ENCODE data around the gene PPP6R1. TPM values are rescaled to one million over a fixed set of nuclear protein-coding genes. Genes with fewer than 3 reads are reported as not detected.

Gene PPP6R1
- total RNA-seq, 1 donor from 2014 or later = 11.0 TPM

DNA sequence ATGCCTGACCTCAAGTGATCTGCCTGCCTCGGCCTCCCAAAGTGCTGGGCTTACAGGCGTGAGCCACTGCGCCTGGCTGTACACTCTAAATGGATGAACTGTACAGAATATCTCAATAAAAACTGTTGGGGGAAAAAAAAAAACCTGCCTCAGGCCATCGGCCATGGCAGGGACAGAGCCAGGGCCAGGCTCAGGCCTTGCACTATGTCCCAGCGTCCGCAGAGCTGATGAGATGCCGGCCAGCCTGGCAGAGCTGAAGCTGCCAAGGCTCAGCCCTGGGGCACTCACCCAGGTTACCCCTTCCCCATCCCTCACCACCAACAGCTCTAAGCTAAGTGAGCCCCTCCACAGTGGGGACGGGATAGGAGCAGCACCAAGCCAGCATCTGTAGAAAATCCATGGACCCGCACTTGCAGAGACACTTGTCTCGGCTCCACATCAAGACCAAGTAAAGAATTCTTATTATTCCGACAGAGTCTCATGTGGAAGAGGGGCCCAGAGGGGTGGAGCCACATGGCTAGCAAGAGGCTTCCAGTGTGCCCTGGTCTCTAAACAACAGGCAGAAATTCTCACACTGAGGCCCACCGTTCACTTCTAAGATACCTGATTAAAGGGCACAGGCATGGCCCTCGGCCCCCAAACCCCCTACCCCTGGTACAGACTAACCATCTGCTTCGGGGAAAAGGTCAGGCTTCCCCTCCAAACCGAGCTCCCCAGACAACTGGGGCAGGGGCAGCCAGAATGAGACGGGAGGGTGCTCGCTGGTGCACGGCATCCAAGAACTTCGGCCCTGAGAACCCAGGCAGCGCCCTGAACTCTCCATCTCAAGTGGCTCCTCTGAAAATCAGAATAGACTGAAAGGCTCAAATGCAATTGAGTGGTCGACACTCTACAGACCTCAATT lies 5.8 kb downstream of the PPP6R1 start:
- H3K4me1 ChIP-seq (ENCODE audit: control insufficient read depth in 3 of 3, insufficient read depth in 3 of 3, low read length in 3 of 3) = peaks cover 55 to 75% (median 58%) of the 10 kb centered on the region in 3 donors
- peaks cover 0 to 5% (median 4%) of the 10 kb centered on the region in 3 donors for H3K36me3 ChIP-seq (ENCODE audit: control insufficient read depth in 3 of 3, insufficient read depth in 3 of 3, low read length in 3 of 3)
- no peak overlapping the region for H3K9ac ChIP-seq (ENCODE audit: low read depth in 1 of 3, low read length in 3 of 3)
- no peaks in the 10 kb centered on the region for H3K27me3 ChIP-seq (ENCODE audit: control insufficient read depth in 3 of 3, insufficient read depth in 3 of 3, low read length in 3 of 3)
- no peak overlapping the region for H3K4me3 ChIP-seq (ENCODE audit: low read length in 3 of 3)
- no peaks in the 10 kb centered on the region for H3K9me3 ChIP-seq (ENCODE audit: control insufficient read depth in 3 of 3, low read length in 3 of 3)
- no peak overlapping the region for H3K27ac ChIP-seq (ENCODE audit: low read depth, low read length)

DNA sequence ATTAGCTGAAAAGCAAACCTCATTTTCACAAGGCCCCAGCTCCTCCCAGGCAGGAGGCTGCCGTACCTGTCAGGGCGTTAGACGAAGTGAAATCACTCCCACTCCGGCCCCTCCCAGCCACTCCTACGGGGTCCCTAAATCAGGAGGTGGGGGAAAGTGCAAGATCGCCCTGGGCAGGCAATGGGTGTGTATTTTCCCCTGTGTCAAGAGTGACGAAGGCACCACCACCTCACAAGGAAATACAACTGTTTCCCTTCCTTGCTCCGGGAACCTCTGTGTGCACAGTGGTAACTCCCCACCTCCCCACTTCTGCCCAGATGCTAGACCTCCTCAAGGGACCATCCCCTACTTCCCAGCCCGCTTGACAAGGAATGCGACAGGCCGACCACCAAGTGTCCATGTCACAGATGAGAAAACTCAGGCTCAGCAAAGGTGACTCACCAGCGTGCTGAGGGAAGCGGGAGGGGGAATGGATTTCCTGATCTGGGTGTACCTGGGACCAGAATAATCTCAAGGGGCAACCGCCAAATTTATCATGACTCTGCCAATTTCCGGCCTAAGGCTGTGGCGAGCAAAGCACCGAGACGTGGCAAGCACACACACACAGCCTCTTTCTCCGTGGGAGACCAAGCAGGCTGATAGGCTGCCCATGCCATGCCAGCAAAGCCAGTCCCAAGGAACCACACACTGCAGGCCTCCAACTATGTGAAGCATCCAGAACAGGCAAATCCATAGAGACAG lies 7.3 kb downstream of the PPP6R1 start:
- Histone ChIP-seq H3K27me3 (ENCODE audit: control insufficient read depth in 3 of 3, insufficient read depth in 3 of 3, low read length in 3 of 3) (no peaks in the 10 kb centered on the region), H3K27ac (ENCODE audit: low read depth, low read length) (no peak overlapping the region), H3K9ac (ENCODE audit: low read depth in 1 of 3, low read length in 3 of 3) (no peak overlapping the region), H3K4me1 (ENCODE audit: control insufficient read depth in 3 of 3, insufficient read depth in 3 of 3, low read length in 3 of 3) (peaks cover 41 to 65% (median 43%) of the 10 kb centered on the region in 3 donors), H3K4me3 (ENCODE audit: low read length in 3 of 3) (no peak overlapping the region), H3K9me3 (ENCODE audit: control insufficient read depth in 3 of 3, low read length in 3 of 3) (no peaks in the 10 kb centered on the region), H3K36me3 (ENCODE audit: control insufficient read depth in 3 of 3, insufficient read depth in 3 of 3, low read length in 3 of 3) (peaks cover 0 to 9% (median 8%) of the 10 kb centered on the region in 3 donors)

DNA sequence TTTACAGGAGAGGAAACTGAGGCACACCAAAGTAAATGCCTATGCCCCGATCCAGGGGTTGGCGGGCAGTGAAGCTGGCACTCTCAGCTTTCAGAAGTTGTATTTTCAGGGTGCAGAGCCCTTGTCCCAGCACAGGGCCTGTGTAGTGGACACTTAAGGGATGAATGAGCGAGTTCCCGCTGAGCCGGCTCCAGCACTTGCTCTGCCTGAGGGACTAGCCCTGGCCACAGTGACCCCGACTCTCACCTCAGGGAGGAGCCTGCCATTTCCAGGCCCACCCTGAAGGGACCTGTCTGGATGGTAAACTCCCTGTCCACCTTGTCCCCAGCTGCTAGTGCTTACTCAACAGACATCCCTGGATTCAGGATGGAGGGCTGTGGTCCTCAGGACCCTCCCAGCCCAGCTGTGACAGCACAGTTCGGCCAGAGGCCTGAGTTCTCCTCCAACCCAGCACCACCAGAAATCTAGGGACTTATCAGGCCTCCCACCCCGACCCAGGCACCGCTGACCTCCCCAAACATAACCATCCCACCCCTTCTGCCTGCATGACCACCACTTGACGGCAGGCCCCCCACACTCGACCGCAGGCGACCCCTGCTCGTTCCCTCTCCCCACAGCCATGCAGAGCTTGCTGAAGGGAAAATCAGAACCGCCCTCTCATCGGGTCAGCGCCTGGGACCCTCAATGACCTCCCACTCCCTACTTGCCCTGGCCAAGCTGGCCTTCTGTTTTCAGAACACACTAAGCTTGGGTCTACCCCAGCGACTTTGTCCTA lies 8.4 kb downstream of the PPP6R1 start:
- Histone ChIP-seq H3K36me3 (ENCODE audit: control insufficient read depth in 3 of 3, insufficient read depth in 3 of 3, low read length in 3 of 3) (peaks cover under 1 to 17% (median 13%) of the 10 kb centered on the region in 3 donors), H3K27ac (ENCODE audit: low read depth, low read length) (no peak overlapping the region), H3K27me3 (ENCODE audit: control insufficient read depth in 3 of 3, insufficient read depth in 3 of 3, low read length in 3 of 3) (no peaks in the 10 kb centered on the region), H3K4me1 (ENCODE audit: control insufficient read depth in 3 of 3, insufficient read depth in 3 of 3, low read length in 3 of 3) (peaks cover 30 to 54% (median 33%) of the 10 kb centered on the region in 3 donors), H3K9me3 (ENCODE audit: control insufficient read depth in 3 of 3, low read length in 3 of 3) (no peaks in the 10 kb centered on the region), H3K4me3 (ENCODE audit: low read length in 3 of 3) (no peak overlapping the region), H3K9ac (ENCODE audit: low read depth in 1 of 3, low read length in 3 of 3) (no peak overlapping the region)

DNA sequence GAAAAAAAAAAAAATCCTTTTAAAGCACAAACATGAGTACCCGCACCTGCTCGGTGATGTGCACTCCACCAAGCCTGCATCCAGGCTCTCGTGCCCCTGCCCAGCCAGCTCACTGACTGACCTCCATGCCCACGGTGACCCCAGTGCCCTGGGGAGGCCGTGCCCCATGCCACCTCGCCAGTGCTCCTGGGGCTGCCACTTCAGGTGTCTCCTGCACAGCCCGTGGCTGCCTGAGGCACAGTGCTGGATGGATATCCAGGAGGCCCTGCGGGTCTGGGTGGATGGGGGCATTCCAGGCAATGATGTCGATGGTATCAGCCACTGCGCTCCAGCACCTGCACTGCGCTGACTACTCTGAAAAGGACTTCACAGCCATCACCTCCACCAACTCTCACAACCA lies 9.0 kb downstream of the PPP6R1 start:
- no peaks in the 10 kb centered on the region for H3K27me3 ChIP-seq (ENCODE audit: control insufficient read depth in 3 of 3, insufficient read depth in 3 of 3, low read length in 3 of 3)
- peaks cover 26 to 48% (median 27%) of the 10 kb centered on the region in 3 donors for H3K4me1 ChIP-seq (ENCODE audit: control insufficient read depth in 3 of 3, insufficient read depth in 3 of 3, low read length in 3 of 3)
- no peak overlapping the region for H3K27ac ChIP-seq (ENCODE audit: low read depth, low read length)

DNA sequence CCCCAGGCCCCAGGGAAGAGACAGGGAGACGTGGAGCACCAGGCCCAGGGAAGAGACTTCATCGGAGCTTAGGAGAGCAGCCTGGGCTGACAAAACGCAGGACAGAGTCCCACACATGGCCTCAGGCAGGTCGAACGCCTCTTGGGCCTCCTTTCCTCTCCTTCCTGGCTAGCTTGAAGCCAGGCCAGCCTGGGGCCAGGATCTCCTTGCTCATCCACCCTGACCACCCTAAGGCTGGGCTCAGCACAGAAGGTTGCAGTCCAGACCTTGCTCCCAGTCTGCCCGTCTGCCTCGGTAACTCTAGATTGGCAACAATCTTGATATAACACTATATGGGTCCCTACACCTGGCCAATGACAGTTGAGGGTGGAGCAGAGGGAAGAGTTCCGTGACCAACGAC lies 10.1 kb downstream of the PPP6R1 start:
- no peaks in the 10 kb centered on the region for H3K9me3 ChIP-seq (ENCODE audit: control insufficient read depth in 3 of 3, low read length in 3 of 3)
- H3K9ac ChIP-seq (ENCODE audit: low read depth in 1 of 3, low read length in 3 of 3) = peak overlapping the region in 1 of 3 donors; percentile 23
- peaks cover 16 to 36% (median 17%) of the 10 kb centered on the region in 3 donors for H3K4me1 ChIP-seq (ENCODE audit: control insufficient read depth in 3 of 3, insufficient read depth in 3 of 3, low read length in 3 of 3)
- H3K27me3 ChIP-seq (ENCODE audit: control insufficient read depth in 3 of 3, insufficient read depth in 3 of 3, low read length in 3 of 3) = no peaks in the 10 kb centered on the region
- H3K27ac ChIP-seq (ENCODE audit: low read depth, low read length) = no peak overlapping the region
- peaks cover 18 to 33% (median 29%) of the 10 kb centered on the region in 3 donors for H3K36me3 ChIP-seq (ENCODE audit: control insufficient read depth in 3 of 3, insufficient read depth in 3 of 3, low read length in 3 of 3)
- no peak overlapping the region for H3K4me3 ChIP-seq (ENCODE audit: low read length in 3 of 3)

More for the DNA sequence above, 9.0 kb downstream of the PPP6R1 start:
- Histone ChIP-seq H3K36me3 (ENCODE audit: control insufficient read depth in 3 of 3, insufficient read depth in 3 of 3, low read length in 3 of 3) (peaks cover 7 to 23% (median 18%) of the 10 kb centered on the region in 3 donors), H3K4me3 (ENCODE audit: low read length in 3 of 3) (peak overlapping the region in 1 of 3 donors; percentile 13), H3K9ac (ENCODE audit: low read depth in 1 of 3, low read length in 3 of 3) (no peak overlapping the region), H3K9me3 (ENCODE audit: control insufficient read depth in 3 of 3, low read length in 3 of 3) (no peaks in the 10 kb centered on the region)

DNA sequence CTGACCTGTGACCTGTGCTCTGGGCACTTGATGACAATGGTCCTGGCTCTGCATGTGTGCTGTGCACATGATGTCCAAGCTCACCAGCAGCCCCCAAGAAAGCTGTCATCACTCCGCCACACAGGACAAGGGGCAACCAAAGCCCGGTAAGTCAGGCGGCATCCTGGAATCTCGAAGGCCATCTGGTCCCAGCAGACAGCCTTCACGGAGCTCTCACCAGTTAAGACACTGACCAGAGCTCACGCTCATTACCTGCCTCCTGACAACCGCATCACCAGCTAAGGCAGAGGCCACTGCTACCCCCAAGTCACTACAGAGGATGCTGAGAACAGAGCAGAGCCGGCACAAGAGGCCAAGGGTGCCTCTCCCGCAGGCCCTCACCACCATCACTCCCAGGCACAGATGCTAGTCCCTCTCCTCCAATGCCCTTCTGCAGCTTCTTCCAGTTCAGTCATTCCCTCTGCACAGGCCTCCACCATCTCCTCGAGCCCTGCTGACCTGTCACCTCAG lies 10.6 kb downstream of the PPP6R1 start:
- Histone ChIP-seq H3K9me3 (ENCODE audit: control insufficient read depth in 3 of 3, low read length in 3 of 3) (no peaks in the 10 kb centered on the region), H3K9ac (ENCODE audit: low read depth in 1 of 3, low read length in 3 of 3) (peak overlapping the region in 1 of 3 donors; percentile 23), H3K27me3 (ENCODE audit: control insufficient read depth in 3 of 3, insufficient read depth in 3 of 3, low read length in 3 of 3) (no peaks in the 10 kb centered on the region), H3K4me1 (ENCODE audit: control insufficient read depth in 3 of 3, insufficient read depth in 3 of 3, low read length in 3 of 3) (peaks cover 16 to 34% (median 17%) of the 10 kb centered on the region in 3 donors), H3K4me3 (ENCODE audit: low read length in 3 of 3) (no peak overlapping the region), H3K27ac (ENCODE audit: low read depth, low read length) (no peak overlapping the region), H3K36me3 (ENCODE audit: control insufficient read depth in 3 of 3, insufficient read depth in 3 of 3, low read length in 3 of 3) (peaks cover 23 to 35% (median 33%) of the 10 kb centered on the region in 3 donors)

DNA sequence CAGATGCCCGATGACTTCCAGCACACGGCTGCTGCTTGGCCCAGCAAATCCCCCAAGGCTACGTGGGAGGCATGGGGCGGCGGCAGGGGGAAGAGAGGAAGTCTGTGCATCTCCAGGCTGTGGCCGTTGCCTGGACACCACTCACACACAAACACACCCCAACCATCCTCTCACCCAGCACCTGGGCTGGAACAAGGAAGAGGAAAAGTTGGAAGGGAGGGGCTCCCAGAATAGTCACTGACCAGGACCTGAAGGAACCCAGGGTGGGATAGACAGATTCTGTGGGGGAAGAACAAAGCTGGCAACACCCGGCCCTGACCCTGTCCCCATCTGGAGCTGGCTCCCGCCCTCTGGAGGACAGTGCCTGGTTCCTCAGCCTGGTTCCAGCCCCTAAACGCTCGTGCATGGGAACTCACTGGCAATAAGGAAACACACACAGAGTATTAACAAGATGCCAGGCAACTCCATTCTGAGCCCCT lies 11.2 kb downstream of the PPP6R1 start:
- Histone ChIP-seq H3K4me1 (ENCODE audit: control insufficient read depth in 3 of 3, insufficient read depth in 3 of 3, low read length in 3 of 3) (peaks cover 12 to 30% (median 15%) of the 10 kb centered on the region in 3 donors), H3K27me3 (ENCODE audit: control insufficient read depth in 3 of 3, insufficient read depth in 3 of 3, low read length in 3 of 3) (no peaks in the 10 kb centered on the region), H3K27ac (ENCODE audit: low read depth, low read length) (no peak overlapping the region), H3K9ac (ENCODE audit: low read depth in 1 of 3, low read length in 3 of 3) (no peak overlapping the region), H3K9me3 (ENCODE audit: control insufficient read depth in 3 of 3, low read length in 3 of 3) (no peaks in the 10 kb centered on the region), H3K36me3 (ENCODE audit: control insufficient read depth in 3 of 3, insufficient read depth in 3 of 3, low read length in 3 of 3) (peaks cover 25 to 35% (median 34%) of the 10 kb centered on the region in 3 donors), H3K4me3 (ENCODE audit: low read length in 3 of 3) (no peak overlapping the region)

DNA sequence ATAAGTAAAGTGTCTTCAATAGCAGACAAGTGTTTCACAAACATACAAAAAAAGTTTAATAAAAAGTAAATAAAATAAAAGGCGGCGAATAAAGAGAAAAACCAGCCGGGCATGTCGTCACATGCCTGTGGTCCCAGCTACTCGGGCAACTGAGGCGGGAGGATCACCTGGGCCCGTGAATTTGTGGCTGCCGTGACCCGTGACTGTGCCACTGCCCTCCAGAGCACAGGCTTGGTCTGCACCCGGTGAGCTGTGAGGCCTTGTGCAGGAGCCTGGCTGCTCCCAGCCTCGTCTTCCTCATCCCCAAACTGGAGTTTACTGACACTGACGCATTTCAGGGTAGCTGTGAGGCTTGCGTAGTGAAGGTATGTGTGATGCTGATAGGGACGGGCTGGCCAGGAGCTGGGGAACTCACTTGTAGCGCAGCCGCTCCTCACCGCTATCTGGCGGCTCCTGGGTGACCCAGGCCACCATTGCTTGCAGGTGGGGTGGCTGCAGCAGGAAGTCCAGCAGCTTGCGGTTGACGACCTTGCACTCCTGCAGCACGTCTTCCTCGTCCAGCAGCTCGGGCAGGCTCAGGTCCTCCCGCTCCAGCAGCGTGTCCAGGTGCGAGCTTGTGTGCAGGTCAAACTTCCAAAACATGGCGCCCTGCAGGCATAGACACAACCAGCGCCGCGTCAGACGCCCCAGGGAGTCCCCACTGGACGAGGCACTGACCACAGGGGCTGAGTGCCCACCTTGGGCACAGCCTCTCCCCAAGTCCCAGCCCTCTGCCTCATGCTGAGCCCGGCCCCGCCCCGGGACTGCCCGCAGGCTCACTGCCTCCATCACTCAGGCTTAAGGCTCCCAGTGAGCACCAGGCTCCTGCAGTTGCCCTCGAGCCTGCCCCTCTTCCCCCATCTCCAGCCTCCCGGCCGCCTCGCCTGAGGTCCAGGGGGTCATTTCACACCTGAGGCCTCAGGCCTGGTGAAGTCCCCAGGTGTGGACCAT lies 12.1 kb downstream of the PPP6R1 start:
- Histone ChIP-seq H3K4me3 (ENCODE audit: low read length in 3 of 3) (no peak overlapping the region), H3K36me3 (ENCODE audit: control insufficient read depth in 3 of 3, insufficient read depth in 3 of 3, low read length in 3 of 3) (peaks cover 34 to 43% (median 42%) of the 10 kb centered on the region in 3 donors), H3K27me3 (ENCODE audit: control insufficient read depth in 3 of 3, insufficient read depth in 3 of 3, low read length in 3 of 3) (no peaks in the 10 kb centered on the region), H3K27ac (ENCODE audit: low read depth, low read length) (no peak overlapping the region), H3K4me1 (ENCODE audit: control insufficient read depth in 3 of 3, insufficient read depth in 3 of 3, low read length in 3 of 3) (peaks cover 9 to 29% (median 13%) of the 10 kb centered on the region in 3 donors), H3K9me3 (ENCODE audit: control insufficient read depth in 3 of 3, low read length in 3 of 3) (no peaks in the 10 kb centered on the region), H3K9ac (ENCODE audit: low read depth in 1 of 3, low read length in 3 of 3) (no peak overlapping the region)
